ENCODE measurements around the gene PNMA8C. TPM values are rescaled to one million over a fixed set of nuclear protein-coding genes. Genes with fewer than 3 reads are reported as not detected.

Gene PNMA8C
- total and polyA plus RNA-seq, 11 donors, result 0.07 to 0.19 (median 0.12) TPM; not detected in 3

DNA sequence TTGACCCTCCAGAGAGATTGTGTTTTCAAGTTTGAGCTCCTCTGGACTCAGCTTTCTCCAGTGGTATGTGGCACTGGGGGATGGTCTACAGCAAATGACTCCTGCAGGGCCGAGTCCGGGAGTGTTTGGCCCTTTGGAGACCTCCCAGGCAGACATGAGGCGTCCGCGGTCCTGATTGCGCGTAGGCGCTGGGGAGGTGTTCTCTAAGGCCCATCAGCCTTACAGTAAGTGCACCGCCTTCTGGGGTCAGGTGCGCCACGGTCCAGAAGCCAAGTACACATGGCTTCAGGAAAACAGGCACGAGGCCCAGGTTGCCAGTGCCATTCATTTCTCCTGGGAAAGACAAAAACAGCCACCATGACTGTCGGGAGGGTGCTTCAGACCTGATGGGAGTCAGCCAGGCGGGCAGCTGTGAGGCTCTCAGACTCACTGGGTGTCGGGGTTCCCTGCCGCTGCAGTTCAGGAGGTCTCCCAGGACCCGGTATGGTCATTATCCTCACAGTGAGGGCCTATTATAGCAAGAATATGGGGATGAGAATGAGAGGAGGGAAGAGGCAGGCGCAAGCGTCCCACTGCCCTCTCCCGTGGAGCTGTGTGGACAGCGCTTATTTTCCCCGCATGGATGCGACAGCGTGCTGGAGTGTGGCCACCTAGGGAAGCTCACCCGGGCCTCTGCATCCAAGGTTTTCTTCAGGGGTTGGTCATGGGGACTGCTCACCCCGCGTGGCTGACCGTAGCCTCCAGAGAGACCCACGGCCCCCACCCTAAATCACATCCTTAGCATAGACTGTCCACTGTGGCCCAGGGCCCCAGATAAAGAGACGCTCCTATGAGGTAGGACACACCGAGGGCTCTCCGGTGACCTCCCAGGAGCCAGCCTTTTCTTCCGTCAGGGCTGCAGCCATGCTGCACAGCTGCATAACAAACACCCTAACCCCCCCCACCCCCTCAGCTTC is 37.2 kb downstream of the PNMA8C start:
- no peak overlapping the region for H3K27ac ChIP-seq
- ATAC-seq (no peak), DNase-seq (peak in 1 of 5 donors; percentile 61)
- TF ChIP-seq POLR2A (IDR thresholded peaks at IDR 0.05), result no peak
- TF ChIP-seq, protein P1, sequence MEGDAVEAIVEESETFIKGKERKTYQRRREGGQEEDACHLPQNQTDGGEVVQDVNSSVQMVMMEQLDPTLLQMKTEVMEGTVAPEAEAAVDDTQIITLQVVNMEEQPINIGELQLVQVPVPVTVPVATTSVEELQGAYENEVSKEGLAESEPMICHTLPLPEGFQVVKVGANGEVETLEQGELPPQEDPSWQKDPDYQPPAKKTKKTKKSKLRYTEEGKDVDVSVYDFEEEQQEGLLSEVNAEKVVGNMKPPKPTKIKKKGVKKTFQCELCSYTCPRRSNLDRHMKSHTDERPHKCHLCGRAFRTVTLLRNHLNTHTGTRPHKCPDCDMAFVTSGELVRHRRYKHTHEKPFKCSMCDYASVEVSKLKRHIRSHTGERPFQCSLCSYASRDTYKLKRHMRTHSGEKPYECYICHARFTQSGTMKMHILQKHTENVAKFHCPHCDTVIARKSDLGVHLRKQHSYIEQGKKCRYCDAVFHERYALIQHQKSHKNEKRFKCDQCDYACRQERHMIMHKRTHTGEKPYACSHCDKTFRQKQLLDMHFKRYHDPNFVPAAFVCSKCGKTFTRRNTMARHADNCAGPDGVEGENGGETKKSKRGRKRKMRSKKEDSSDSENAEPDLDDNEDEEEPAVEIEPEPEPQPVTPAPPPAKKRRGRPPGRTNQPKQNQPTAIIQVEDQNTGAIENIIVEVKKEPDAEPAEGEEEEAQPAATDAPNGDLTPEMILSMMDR (IDR thresholded peaks at IDR 0.05), result no peak
- intact Hi-C loops (cut with DNase I), result loop anchor here in 3 of 10 donors (5.0 to 10.0 kb wide), 3 partner anchors 104 to 123 kb away; no protein-coding TSS in a partner anchor
- peaks cover 0 to 5% (median 0%) of the 10 kb centered on the region in 12 donors for H3K4me1 ChIP-seq
- H3K36me3 ChIP-seq, result peaks cover 0 to 61% (median 52%) of the 10 kb centered on the region in 9 donors
- WGBS, 4 donors, result 84 to 94% (median 90%) methylated on average over 16 to 33 of the region's 33 CpGs
- no peaks in the 10 kb centered on the region for H3K27me3 ChIP-seq
- H3K9me3 ChIP-seq, result no peaks in the 10 kb centered on the region
- H3K4me3 ChIP-seq, result no peak overlapping the region

GRCh38 chr19:46390866-46391265 is 37.9 kb downstream of the PNMA8C start:
- 88 to 96% (median 94%) methylated on average over 8 to 18 of the region's 18 CpGs for WGBS, 4 donors
- Histone ChIP-seq H3K27ac (no peak overlapping the region), H3K4me1 (peaks cover 0 to 5% (median 0%) of the 10 kb centered on the region in 12 donors), H3K36me3 (peaks cover 0 to 66% (median 52%) of the 10 kb centered on the region in 9 donors), H3K27me3 (no peaks in the 10 kb centered on the region), H3K9me3 (no peaks in the 10 kb centered on the region), H3K4me3 (no peak overlapping the region)
- ATAC-seq, result peak in 1 of 4 donors; percentile 10
- TF ChIP-seq POLR2A (IDR thresholded peaks at IDR 0.05), result no peak
- TF ChIP-seq, protein P1 (IDR thresholded peaks at IDR 0.05), result no peak
- DNase-seq, result peak in 2 of 5 donors; percentile 28 to 30
- intact Hi-C loops (cut with DNase I), result loop anchor here in 3 of 10 donors (5.0 to 10.0 kb wide), 3 partner anchors 104 to 124 kb away; no protein-coding TSS in a partner anchor

DNA sequence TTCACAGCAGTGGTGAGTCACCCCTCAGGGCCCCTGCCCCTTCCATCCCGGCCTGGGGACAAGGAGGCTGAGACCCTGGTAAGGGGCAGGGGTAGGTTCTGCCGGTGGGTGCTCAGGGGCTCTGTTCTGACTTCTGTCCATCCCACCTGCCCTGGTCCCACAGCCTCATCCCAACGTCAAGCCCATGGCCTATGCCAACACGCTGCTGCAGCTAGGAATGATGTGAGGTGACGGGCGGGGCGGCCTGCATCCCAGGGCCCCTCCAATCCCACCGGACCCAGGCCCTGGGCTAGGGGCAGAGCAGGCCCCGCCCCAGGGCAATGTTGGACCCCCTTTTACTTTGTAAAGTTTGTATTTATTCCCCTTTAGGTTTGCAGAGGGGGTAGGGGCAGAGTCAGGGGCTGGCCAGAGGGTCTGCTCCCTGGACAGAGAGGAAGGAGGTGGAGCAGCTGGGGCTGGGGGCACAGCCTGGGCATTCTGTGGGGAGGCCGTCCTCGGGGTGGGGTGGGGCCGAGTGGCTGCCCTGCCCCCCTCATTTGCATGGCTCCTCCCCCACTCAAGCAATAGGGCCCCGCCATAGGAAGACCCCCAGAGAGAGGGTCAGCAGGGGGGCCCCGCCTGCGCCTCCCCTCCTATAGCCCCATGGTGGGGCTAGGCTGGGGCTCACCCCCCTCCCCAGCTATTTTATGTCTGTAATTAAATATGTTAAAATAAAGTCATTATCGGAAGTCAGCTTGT is 38.4 kb downstream of the PNMA8C start:
- no peak for TF ChIP-seq POLR2A (IDR thresholded peaks at IDR 0.05)
- TF ChIP-seq, protein P1 (IDR thresholded peaks at IDR 0.05), result no peak
- H3K36me3 ChIP-seq, result peaks cover 0 to 66% (median 55%) of the 10 kb centered on the region in 9 donors
- ATAC-seq (no peak), DNase-seq (peak in 1 of 5 donors; percentile 37)
- intact Hi-C loops (cut with DNase I), result loop anchor here in 3 of 10 donors (5.0 to 10.0 kb wide), 3 partner anchors 103 to 125 kb away; no protein-coding TSS in a partner anchor
- H3K4me3 ChIP-seq, result no peak overlapping the region
- peaks cover 0 to 3% (median 0%) of the 10 kb centered on the region in 12 donors for H3K4me1 ChIP-seq
- H3K27ac ChIP-seq, result no peak overlapping the region
- no peaks in the 10 kb centered on the region for H3K27me3 ChIP-seq
- WGBS, 4 donors, result 89 to 96% (median 92%) methylated on average over 15 to 16 of the region's 16 CpGs
- H3K9me3 ChIP-seq, result no peaks in the 10 kb centered on the region

All from heart left ventricle (tissue), 16 donors.